Stimulated activated CD4-positive, alpha-beta T cell treated with anti-CD3 and anti-CD28 coated beads, Interleukin-2, amount 100 ng/mL, for 48 hours (primary cell): ENCODE measurements around the gene ARHGAP31.

Experiments
- DNase-seq, 2 donors: peaks; one replicate each; pipeline ENCODE4 v3.0.0-alpha.2; 2020

The ARHGAP31 gene

DNA sequence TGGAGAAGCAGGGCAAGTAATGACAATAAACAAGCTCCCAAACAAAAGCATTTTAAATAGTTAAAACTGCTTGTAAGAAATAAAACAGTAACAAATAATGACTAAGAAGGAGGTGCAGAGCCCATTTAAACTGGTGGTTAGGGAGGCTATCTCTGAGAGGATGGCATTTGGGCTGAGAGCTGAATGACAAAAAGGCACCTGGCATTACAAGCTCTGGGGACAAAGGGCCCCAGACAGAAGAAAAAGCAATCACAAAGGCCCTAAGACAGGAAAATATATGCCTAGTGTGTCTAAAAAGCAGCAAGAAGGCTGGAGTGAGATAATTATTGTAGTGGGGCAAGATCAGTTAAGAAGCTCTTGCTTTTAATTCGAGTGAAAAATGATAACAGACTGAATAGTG is 159.6 kb downstream of the ARHGAP31 start:
- no peak for DNase-seq

DNA sequence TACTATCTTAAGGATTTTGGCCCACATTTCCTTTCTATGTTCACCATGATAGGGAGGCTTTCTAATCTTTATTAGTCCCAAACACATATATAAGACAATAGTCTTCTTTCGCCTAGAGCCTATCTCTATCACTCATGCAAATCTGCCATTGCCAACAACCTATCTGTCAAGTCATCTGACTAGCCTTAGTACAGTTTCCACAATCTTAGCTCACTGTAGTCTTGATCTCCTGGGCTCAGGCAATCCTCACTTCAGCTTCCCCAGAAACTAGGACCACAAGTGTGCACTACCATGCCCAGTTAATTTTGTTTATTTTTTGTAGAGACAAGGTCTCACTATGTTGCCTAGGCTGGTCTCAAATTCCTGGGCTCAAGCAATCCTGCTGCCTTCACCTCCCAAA is 162.3 kb downstream of the ARHGAP31 start:
- DNase-seq = no peak

DNA sequence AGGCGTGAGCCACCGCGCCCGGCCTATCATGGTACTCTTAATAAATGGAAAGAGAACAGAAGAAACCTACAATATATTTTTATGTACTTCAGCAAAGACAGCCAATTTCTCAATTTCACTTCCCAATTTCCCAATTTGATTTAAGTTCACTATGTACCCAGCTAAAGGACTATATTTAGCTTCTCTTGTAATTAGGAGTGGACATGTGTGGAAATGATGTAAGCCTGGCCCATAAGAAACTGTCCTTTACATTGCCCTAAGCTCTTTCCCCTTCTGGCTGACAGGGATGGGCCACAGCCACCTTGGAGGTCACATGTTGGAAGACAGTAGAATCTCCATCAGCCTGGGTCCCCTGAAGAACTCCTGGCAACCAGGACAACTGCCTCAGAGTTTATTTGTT is 163.1 kb downstream of the ARHGAP31 start:
- DNase-seq = no peak

DNA sequence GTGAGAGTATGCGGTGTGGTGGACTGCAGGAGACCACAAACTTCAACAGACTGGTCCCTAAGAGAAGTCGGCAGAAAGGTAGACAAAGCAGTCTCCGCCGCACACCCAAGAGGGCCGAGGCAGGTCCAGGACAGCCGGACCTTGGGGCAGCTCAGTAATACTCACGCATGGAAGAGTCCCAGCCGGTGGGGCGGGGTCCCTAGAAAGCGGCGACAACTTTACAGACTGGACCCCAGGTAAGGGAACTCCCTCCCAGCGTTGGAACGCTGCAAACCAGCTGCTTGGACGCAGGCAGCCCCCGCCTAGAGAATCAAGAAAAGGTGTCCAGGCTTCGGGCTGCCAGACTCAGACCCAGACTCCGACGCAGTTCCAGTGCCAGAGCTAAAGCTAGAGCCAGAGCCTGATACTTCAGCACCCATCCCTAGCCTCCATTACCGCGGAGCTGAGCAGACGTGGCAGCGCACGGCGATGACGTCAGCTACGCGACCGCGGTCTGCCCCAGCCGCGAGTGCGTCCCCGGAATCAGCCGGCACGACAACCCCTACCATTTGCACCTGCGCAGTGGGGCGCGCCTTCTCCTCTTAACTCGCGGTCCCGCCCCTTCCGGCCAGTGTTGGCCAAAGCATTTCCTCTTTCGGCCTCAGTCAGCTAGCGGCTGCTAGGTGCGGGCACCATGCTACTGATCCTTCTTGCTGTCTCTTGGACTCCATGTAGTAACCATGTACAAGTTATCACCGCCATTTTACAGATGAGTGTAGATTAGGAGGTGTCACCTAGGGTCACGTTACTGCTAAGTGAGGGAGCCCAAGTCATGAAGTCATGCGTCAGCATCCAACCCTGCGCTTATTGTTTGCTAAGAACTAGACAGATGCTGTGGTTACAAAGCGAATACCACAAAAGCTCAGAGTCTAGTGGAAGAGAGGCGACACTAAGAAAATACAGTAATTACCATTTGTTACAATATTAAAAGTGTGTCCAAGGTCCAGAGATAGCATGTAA is 169.3 kb downstream of the ARHGAP31 start, which contains the start of gene TMEM39A:
TMEM39A (minus strand) TSS at position 445 of the 999 bp plus-strand sequence. CDS start 1,541 bp downstream, outside the sequence.
- peak; percentile 97 to 99 for DNase-seq

DNA sequence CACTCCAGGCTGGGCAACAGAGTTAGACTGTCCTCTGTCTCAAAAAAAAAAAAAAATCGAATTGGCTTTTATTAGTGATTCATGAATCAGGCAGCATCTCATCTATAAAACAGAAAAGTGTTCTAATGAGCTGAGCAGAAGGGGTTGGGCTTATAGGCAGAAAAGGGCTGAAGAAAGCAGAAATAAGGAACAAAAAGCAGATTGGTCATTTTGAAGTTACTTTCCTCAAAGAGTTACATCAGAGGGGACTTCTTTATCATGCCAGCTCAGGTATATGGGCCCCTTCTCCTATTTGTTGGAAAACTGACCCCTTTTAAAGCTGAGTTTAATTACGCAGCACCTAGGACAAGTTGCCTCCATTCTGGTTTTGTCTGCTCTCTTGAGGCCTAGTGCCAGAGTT is 173.9 kb downstream of the ARHGAP31 start:
- DNase-seq = no peak

DNA sequence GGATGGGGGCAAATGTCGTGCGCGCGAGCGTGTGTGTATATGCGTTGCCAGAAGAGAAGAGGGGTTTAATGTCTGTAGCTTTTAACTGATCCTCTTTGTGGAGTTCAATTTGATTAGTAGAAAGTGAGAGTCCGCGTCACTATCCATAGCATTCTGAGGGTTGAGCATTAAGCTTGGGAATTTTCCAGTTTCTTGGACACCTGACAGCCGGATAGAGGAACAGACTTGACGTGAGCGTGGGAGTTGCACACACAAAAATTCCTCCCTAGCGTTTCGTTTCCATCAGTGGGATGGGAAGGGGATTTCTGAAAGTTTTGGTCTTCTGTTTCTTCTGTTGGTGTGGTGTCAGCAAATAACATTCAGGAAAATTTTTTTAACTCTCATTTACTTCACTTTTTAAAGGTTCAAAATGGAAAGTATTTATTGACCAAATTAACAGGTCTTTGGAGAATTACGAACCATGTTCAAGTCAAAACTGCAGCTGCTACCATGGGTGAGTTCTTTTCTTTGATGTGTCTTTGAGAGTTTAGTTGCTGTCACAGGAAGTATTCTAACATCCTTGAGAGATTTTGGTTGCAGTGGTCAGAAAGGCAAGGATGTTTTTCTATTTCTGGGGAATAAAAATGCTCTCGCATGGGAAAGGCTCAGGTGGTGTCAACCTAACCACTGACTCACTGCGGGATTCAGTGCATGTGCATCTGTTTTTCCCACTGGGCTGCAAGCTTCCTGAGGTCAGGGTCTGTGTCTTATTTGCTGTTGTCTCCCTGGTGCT is 175.4 kb downstream of the ARHGAP31 start:
- DNase-seq = no peak
